Stimulated activated CD8-positive, alpha-beta memory T cell treated with anti-CD3 and anti-CD28 coated beads, Interleukin-7, amount 100 ng/mL, for 1 hour (primary cell): ENCODE data around the gene KRTAP4-7.
"Not testable (repeated sequence)": the region's sequence is repeated elsewhere in the genome, so short reads cannot be mapped to it uniquely, and the experiment has no call there.

Experiments used
- DNase-seq, 2 donors: peaks; one replicate each; pipeline ENCODE4 v3.0.0-alpha.2; 2020; ENCODE audit warnings: low read depth in 2 of 2

Gene KRTAP4-7

GRCh38 chr17:41065016-41065689 is 18.8 kb upstream of the KRTAP4-7 start:
- DNase-seq: not testable (repeated sequence)

- no peak for DNase-seq
These were observed 17.9 kb upstream of the KRTAP4-7 start, which contains the start of gene KRTAP2-4 for GRCh38 chr17:41065829-41066624. KRTAP2-4 (minus strand) TSS chr17:41065879; CDS start chr17:41065845, 34 bp downstream.

DNA sequence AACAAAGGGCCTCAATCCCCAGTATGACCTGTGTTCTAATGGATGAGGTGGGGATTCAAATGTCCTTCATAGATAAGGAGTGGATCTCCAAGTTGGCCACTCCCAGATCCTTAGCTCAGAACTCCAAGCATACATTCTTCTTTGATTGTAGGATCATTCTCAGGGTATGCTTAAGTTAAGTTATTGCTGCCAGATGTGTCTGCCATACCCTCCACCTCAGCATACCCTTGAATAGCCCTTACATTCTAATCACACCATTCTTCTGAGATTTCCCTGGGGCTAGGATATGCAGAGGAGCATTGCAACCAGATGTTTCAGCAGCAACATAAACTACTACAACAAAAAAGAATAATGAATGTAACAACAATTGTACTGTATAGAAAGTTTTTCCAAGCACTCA is 16.7 kb upstream of the KRTAP4-7 start:
- DNase-seq: no peak

GRCh38 chr17:41069031-41069430 is 14.9 kb upstream of the KRTAP4-7 start:
- DNase-seq: no peak

- no peak for DNase-seq
These were observed 12.2 kb upstream of the KRTAP4-7 start for GRCh38 chr17:41071606-41072360.

GRCh38 chr17:41073676-41074075 is 10.3 kb upstream of the KRTAP4-7 start:
- no peak for DNase-seq

GRCh38 chr17:41076788-41077187 is 7.2 kb upstream of the KRTAP4-7 start:
- no peak for DNase-seq

- no peak for DNase-seq
These were observed 1.3 kb upstream of the KRTAP4-7 start for GRCh38 chr17:41082626-41083025.

- DNase-seq: not testable (repeated sequence)
These were observed 523 bp upstream of the KRTAP4-7 start for GRCh38 chr17:41083427-41083826.

- not testable (repeated sequence) for DNase-seq
These were observed 4.9 kb downstream of the KRTAP4-7 start for GRCh38 chr17:41088760-41089352.

GRCh38 chr17:41096055-41096454 is 12.1 kb downstream of the KRTAP4-7 start:
- DNase-seq: no peak

DNA sequence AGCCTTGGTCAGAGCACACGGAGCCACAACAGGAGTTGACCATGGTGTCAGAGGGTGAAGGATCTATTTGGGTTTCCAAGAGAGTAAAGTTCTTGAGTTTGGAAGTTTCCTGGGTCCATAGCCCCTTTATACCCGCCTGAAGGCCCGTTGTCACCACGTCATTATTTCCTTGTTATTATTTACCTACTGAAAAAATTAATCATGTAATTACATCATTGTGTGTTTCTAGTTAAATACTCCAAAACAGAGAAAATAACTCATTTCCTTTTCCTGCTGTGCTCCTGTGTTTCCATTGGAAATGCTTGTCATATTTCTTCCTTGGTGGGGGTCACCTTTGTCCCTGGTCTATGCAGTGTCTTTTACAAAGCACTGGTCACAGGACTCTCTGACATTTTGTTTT is 14.1 kb downstream of the KRTAP4-7 start, which contains the start of gene KRTAP4-8:
Gene KRTAP4-8 (minus strand): TSS at position 101 of the 400 bp plus-strand sequence. CDS start 58 bp downstream, at position 43.
- DNase-seq: no peak

DNA sequence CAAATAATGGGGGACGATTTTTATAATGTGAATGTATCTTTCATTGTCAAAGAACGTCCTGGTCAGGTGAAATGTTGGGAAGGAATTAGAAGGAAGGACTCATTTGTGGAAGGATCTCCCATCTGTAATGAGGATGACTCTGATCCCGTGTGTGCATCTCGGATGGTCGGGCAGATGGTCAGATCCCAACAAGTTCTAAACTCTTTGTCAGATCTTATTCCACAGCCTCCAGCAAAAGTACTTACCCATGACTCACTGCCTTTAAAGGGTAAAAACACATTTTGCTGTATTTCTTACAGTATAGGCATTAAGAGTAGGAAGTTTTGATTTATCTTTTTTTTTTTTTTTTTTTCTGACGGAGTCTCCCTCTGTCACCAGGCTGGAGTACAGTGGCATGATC is 14.5 kb downstream of the KRTAP4-7 start:
- DNase-seq: no peak

DNA sequence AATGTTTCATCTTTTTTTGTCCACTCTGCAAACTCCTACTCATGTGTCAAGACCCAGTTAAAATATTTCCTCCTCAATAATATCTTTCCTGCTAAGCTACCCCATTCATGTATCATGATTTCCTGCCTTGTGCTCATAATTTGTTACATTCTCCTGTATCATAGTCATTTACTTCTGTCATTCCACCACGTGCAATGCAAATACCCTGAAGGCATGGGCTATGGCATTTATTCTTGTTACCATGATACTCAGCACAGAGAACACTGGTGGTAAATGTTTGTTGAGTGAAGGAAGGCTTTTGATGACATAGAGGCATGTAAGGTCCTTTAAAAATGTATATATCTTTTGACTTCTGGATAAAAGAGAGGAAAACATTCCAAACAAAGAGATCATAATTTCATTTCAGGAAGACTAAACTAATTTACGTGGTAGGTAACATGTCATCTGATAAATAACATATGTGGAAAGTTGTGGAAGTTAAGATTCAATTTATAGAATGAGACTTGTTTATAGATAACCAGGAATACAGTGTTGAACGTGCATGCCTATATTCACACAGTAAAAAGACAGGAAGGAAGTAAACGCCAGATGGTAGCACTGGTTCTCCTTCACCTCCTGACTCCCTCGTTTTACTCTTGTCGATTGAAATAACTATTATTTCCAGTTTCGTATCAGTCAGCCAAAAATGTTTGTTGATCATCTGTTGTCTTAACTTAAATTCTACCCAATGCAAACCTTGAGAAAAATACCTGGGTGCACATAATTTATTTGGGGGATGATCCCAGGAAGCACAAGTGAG is 15.9 kb downstream of the KRTAP4-7 start:
- not testable (repeated sequence) for DNase-seq

- DNase-seq: no peak
These were observed 17.8 kb downstream of the KRTAP4-7 start, which contains the start of gene KRTAP4-16 for GRCh38 chr17:41101586-41102259. KRTAP4-16 (minus strand) TSS chr17:41102209; CDS start chr17:41102209, 0 bp downstream.

DNA sequence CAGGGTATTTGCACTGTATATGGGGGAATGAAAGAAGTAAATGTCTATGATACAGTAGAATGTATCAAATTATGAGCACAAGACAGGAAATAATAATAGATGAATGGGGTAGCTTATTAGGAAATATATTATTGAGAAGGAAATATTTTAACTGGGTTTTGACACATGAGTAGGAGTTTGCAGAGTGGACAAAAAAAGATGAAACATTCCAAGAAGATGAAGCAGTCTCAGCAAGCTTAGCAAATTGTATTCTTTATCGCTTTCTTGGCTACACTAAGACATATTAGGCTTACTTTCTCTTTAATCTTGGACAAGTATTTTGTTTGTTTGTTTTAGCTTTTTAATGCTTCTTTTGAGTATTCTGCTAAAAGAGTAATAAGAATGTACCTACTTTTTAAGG is 19.9 kb downstream of the KRTAP4-7 start:
- no peak for DNase-seq

DNA sequence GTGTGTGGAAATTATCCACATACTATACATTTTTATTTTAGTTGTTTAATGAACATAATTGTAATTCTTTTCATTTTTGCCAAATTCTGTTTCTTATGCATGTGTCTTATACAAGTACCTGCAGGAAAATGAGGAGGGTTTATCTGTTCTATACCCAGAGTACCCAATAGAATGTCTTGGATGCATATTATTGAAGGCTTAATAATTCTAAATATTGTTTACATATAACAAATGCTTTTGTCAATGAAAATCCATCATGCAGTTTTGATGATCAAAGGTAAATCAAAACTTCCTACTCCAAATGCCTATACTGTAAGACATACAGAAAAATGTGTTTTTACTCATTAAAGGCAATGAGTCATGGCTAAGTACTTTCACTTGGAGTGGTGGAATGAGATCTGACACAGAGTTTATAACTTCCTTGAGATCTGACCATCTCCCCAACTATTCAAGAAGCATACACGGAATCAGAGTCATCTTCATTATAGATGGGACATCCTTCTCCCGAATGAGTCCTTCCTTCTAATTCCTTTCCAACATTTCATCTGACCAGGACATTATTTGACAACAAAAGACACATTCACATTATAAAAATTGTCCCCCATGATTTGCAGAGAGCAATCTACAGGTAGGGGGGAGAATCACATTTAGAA is 20.6 kb downstream of the KRTAP4-7 start:
- DNase-seq: not testable (repeated sequence)

GRCh38 chr17:41105347-41105746 is 21.4 kb downstream of the KRTAP4-7 start, which contains the start of gene KRTAP4-9:
KRTAP4-9 (plus strand) TSS chr17:41105389; CDS start chr17:41105389, 0 bp downstream.
- DNase-seq: not testable (repeated sequence)

DNA sequence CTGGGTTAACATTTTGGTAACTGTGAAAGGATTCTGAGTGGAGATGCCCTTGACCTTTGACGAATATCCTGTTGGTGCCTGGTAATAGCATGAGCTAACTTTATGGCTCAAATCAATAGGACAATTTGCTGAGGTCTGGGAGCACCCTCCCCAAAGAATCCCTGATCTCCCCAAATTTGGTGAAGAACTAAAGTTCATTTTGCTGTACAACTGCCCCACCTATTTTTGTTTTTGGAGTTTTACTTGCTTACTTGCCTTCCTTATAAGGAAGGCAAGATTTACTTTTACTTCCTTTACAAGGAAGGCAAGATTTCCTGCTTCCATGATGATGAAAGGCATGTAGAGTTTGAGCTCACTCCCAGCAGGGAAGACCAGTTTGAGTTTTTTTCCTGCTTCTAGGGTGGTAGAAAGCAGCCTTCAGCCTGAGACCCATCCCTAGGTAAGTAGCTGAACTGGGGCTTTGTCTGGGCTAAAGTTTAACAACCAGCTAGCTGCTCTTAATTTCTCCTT is 24.0 kb downstream of the KRTAP4-7 start:
- DNase-seq: no peak
